HEK293 (cell line): ENCODE results near the gene SIGLEC10.

Experiments used
- HOXD13 ChIP-seq: sonication (generic); formaldehyde crosslinking; IDR thresholded peaks from 2 replicates; pipeline ENCODE4 v1.8.0; 2022; ENCODE audit warnings: missing genetic modification reagents, borderline replicate concordance
- SP2 ChIP-seq: fragments of 450-650 bp; formaldehyde crosslinking; IDR thresholded peaks from 2 replicates; pipeline ENCODE4 v1.5.1; 2016; ENCODE audit warnings: missing biosample characterization, missing genetic modification characterization
- ZBTB21 ChIP-seq: fragments of 450-650 bp; formaldehyde crosslinking; IDR thresholded peaks from 2 replicates; pipeline ENCODE4 v1.5.1; 2017; ENCODE audit warnings: missing biosample characterization, missing genetic modification characterization
- ZNF274 ChIP-seq, 2 experiments: fragments of 200-500 bp in 1 of 2; fragments of 450-650 bp in 1 of 2; sonication (Bioruptor generic) in 1 of 2; formaldehyde crosslinking in 1 of 2; IDR thresholded peaks; 2 replicates each; pipeline versions ENCODE4 v1.5.1 to v1.6.1; 2014 to 2016; ENCODE audit warnings: borderline replicate concordance in 1 of 2, inconsistent platforms in 1 of 2, low read length in 1 of 2, missing biosample characterization in 1 of 2, missing genetic modification characterization in 1 of 2
- ZNF549 ChIP-seq: fragments of 450-650 bp; IDR thresholded peaks from 2 replicates; pipeline ENCODE4 v1.5.1; 2018; ENCODE audit warnings: missing biosample characterization, missing genetic modification characterization, mild to moderate bottlenecking, inconsistent platforms, moderate library complexity
- TF ChIP-seq, protein P1 (sequence below): fragments of 450-650 bp; formaldehyde crosslinking; IDR thresholded peaks from 2 replicates; pipeline ENCODE4 v1.5.1; 2016; ENCODE audit warnings: missing biosample characterization, missing genetic modification characterization

DNA sequence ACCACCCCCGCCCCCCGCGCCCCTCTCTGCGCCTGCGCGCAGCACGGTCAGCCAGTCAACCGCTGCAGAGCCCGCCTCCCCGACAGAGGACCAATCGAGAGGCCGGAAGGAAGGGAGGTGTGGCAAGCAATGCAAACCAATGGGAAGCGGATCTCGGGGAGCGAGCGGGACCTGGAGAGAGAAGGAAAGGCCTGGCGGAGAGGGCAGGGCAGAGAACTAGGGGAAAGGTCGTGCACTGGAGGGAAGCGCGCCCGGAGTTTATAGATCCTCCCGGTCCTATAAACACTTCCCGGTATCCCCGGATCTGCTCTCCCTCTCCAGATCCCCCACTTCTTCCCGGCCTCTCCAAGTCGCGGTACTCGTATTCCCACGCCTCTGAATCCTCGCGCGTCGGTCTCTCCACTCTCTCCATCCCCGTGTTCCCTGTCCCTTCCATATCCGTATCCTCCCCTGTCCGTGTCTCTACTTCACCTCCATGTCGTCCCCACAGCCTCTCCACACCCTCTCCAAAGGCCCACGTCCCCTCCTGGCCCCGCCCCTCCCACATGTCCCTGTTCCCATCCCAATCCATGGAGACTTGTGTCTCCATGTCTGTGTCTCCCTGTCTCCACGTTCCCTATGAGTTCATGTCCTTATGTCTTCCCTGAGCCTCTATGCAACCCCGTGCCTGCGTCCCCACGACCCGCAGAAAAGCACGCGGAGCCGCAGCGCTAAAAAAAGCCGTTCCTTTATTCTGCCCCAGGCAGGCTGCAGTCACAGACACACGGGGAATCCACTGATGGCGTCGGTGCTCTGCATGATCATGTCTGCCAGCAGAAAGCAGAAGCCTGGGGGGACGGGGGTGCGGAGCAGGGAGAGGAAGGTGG lies 50.8 kb downstream of the SIGLEC10 start:
- peak; percentile 49; the same call in 1 of the 2 replicates for TF ChIP-seq ZBTB21
- peak; percentile 91 for TF ChIP-seq SP2 (tag by site-specific recombination)
- no peak for TF ChIP-seq ZNF274 (IDR thresholded peaks at IDR 0.05; ENCODE audit: low read length)
- no peak for TF ChIP-seq ZNF274 (tag by site-specific recombination; IDR thresholded peaks at IDR 0.05; ENCODE audit: borderline replicate concordance)
- TF ChIP-seq HOXD13 (CRISPR knock-in tag), result no peak
- TF ChIP-seq, protein P1, sequence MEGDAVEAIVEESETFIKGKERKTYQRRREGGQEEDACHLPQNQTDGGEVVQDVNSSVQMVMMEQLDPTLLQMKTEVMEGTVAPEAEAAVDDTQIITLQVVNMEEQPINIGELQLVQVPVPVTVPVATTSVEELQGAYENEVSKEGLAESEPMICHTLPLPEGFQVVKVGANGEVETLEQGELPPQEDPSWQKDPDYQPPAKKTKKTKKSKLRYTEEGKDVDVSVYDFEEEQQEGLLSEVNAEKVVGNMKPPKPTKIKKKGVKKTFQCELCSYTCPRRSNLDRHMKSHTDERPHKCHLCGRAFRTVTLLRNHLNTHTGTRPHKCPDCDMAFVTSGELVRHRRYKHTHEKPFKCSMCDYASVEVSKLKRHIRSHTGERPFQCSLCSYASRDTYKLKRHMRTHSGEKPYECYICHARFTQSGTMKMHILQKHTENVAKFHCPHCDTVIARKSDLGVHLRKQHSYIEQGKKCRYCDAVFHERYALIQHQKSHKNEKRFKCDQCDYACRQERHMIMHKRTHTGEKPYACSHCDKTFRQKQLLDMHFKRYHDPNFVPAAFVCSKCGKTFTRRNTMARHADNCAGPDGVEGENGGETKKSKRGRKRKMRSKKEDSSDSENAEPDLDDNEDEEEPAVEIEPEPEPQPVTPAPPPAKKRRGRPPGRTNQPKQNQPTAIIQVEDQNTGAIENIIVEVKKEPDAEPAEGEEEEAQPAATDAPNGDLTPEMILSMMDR, result no peak; the same call in 1 of the 2 replicates
- TF ChIP-seq ZNF549 (tag by site-specific recombination), result no peak
